ENCODE measurements around the gene RTEL1. TPM values are rescaled to one million over a fixed set of nuclear protein-coding genes. Genes with fewer than 3 reads are reported as not detected.

Gene RTEL1
- total RNA-seq, 2 donors from 2014 or later = 37.8 to 114 TPM

DNA sequence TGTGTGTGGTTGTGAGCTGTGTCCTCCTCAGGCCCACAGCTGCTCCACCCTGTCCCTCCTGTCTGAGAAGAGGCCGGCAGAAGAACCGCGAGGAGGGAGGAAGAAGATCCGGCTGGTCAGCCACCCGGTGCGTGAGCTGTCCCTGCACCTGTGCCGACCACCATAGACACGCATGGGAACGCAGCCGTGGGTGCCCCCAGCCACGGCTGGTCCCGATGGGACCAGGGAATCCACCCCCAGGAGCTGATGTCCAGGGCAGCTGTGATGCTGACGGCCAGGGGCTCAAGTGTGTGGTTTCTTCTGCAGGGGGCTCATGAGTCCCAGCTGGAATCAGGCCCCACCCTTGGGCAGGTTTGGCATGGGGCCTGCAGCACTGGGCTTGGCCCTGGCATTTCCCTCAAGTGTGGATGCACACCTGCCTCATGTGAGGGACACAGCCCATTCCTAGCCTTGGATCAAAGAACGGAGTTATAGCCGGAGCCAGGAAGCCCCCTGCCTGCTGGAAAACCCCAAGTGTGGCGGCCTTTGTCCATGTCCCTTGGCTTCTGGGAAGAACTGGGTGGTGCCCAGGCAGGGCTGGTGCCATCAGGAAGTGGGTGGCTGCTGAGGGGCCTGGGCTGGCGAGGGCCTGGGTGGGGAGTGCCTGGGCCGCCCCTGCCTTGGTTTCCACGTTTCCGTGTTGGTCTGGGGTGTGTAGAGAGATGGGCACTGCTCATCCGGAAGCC, 33.8 kb downstream of the RTEL1 start:
- H3K4me1 ChIP-seq (ENCODE audit: control insufficient read depth in 1 of 2, low read depth in 2 of 2) = peaks cover 7 to 24% of the 10 kb centered on the region in 2 donors
- H3K27me3 ChIP-seq (replicated peaks; ENCODE audit: insufficient read depth) = no peaks in the 10 kb centered on the region
- no peaks in the 10 kb centered on the region for H3K9me3 ChIP-seq
- TF ChIP-seq, protein P1, sequence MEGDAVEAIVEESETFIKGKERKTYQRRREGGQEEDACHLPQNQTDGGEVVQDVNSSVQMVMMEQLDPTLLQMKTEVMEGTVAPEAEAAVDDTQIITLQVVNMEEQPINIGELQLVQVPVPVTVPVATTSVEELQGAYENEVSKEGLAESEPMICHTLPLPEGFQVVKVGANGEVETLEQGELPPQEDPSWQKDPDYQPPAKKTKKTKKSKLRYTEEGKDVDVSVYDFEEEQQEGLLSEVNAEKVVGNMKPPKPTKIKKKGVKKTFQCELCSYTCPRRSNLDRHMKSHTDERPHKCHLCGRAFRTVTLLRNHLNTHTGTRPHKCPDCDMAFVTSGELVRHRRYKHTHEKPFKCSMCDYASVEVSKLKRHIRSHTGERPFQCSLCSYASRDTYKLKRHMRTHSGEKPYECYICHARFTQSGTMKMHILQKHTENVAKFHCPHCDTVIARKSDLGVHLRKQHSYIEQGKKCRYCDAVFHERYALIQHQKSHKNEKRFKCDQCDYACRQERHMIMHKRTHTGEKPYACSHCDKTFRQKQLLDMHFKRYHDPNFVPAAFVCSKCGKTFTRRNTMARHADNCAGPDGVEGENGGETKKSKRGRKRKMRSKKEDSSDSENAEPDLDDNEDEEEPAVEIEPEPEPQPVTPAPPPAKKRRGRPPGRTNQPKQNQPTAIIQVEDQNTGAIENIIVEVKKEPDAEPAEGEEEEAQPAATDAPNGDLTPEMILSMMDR (IDR thresholded peaks at IDR 0.05) = no peak
- no peak overlapping the region for H3K27ac ChIP-seq
- H3K4me3 ChIP-seq = no peak overlapping the region
- DNase-seq (ENCODE audit: low spot score) (no peak), ATAC-seq (ENCODE audit: insufficient number of reproducible peaks, low FRiP score, low read depth) (no peak)
- peaks cover 5% of the 10 kb centered on the region for H3K36me3 ChIP-seq

DNA sequence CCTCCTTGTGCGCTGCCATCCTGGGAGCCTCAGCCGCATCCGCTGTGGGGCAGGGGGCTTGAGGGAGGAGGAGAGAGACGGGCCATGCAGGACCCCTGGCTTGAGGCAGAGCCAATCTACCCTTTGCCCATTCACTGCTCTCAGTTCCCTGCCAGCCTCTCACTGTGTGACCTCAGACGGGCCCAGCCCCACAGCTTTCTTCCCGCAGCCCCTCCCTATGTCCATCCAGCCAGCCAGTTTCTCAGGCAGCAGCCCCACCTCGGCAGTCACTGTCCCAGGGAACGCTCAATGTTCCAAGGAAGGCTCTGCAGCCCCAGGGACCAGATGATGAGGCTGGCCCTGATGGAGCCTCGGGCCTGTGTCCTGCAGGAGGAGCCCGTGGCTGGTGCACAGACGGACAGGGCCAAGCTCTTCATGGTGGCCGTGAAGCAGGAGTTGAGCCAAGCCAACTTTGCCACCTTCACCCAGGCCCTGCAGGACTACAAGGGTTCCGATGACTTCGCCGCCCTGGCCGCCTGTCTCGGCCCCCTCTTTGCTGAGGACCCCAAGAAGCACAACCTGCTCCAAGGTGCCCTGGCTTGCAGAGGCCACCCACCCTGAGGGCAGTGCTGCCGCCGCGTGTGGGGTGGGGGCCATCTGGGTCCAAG, 34.4 kb downstream of the RTEL1 start:
- Histone ChIP-seq H3K27ac (no peak overlapping the region), H3K9me3 (no peaks in the 10 kb centered on the region), H3K27me3 (replicated peaks; ENCODE audit: insufficient read depth) (no peaks in the 10 kb centered on the region), H3K4me1 (ENCODE audit: control insufficient read depth in 1 of 2, low read depth in 2 of 2) (peaks cover 8 to 27% of the 10 kb centered on the region in 2 donors), H3K4me3 (no peak overlapping the region), H3K36me3 (peaks cover 5% of the 10 kb centered on the region)
- DNase-seq (ENCODE audit: low spot score) (no peak), ATAC-seq (ENCODE audit: insufficient number of reproducible peaks, low FRiP score, low read depth) (no peak)
- TF ChIP-seq, protein P1 (IDR thresholded peaks at IDR 0.05) = no peak

DNA sequence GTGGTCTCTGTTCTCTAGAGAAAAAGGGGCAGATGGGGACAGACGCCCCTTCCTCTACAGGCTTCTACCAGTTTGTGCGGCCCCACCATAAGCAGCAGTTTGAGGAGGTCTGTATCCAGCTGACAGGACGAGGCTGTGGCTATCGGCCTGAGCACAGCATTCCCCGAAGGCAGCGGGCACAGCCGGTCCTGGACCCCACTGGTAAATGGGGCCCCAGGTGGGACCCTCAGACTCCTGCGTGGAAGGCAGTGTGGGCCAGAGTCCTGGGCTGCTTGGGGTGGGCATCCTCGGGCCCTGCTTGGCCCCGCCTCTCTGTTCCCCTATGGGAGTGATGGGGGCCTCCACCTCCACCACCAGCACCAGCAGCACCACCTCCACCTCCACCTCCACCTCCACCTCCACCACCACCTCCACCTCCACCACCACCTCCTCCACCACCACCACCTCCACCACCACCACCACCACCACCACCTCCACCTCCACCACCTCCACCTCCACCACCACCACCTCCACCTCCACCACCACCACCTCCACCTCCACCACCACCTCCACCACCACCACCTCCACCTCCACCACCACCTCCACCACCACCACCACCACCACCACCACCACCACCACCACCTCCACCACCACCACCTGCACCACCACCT, 35.1 kb downstream of the RTEL1 start:
- ATAC-seq (ENCODE audit: insufficient number of reproducible peaks, low FRiP score, low read depth) = no peak
- Histone ChIP-seq H3K4me1 (ENCODE audit: control insufficient read depth in 1 of 2, low read depth in 2 of 2) (peaks cover 10 to 27% of the 10 kb centered on the region in 2 donors), H3K27me3 (replicated peaks; ENCODE audit: insufficient read depth) (no peaks in the 10 kb centered on the region), H3K36me3 (peaks cover 7% of the 10 kb centered on the region), H3K27ac (no peak overlapping the region), H3K9me3 (no peaks in the 10 kb centered on the region), H3K4me3 (no peak overlapping the region)
- TF ChIP-seq, protein P1 (IDR thresholded peaks at IDR 0.05) = no peak
- DNase-seq (ENCODE audit: low spot score) = no peak

DNA sequence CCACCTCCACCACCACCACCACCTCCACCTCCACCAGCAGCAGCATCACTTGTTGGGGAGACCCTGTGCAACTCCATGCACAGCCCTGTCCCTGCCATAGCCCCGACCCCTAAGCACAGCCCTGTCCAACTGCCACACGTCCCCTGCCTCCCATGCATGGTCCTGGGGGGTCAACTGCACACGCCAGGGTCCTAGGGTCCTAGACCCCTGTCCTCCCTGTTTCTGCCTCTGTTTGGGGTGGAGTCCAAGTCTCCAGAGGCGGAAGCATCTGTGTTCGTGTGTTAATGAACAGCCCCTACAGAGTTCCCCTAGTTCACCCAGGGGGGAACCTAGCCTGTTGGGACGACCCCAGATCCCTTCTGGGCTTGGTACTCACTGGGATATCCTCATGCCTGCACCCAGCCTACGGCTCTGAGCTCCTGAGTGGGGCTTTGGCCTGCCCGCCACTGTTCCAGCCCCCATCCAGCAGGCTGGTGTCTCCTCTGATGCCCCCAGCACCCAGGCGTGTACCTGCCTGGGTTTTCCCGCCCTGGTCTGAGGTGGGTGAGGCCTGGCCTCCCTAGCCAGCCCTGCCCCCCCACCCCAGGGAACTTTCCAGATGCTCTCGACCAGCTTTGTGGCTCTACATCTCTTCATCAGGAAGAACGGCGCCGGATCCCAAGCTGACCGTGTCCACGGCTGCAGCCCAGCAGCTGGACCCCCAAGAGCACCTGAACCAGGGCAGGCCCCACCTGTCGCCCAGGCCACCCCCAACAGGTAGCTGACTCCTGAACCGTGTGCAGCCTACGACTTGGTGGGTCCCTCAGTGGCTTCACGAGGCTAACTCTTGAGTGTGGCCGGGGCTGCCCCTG, 35.8 kb downstream of the RTEL1 start:
- Histone ChIP-seq H3K4me3 (no peak overlapping the region), H3K27me3 (replicated peaks; ENCODE audit: insufficient read depth) (no peaks in the 10 kb centered on the region), H3K27ac (no peak overlapping the region), H3K36me3 (peaks cover 7% of the 10 kb centered on the region), H3K9me3 (no peaks in the 10 kb centered on the region), H3K4me1 (ENCODE audit: control insufficient read depth in 1 of 2, low read depth in 2 of 2) (peaks cover 17 to 34% of the 10 kb centered on the region in 2 donors)
- TF ChIP-seq, protein P1 (IDR thresholded peaks at IDR 0.05) = no peak
- DNase-seq (ENCODE audit: low spot score) = no peak
- no peak for ATAC-seq (ENCODE audit: insufficient number of reproducible peaks, low FRiP score, low read depth)

Data from thoracic aorta (tissue), 2 donors.